ENCODE data around the gene C3. TPM values are rescaled to one million over a fixed set of nuclear protein-coding genes. Genes with fewer than 3 reads are reported as not detected.

C3 gene
- total RNA-seq, 1 experiment from 2014 or later, result 7.0 TPM

DNA sequence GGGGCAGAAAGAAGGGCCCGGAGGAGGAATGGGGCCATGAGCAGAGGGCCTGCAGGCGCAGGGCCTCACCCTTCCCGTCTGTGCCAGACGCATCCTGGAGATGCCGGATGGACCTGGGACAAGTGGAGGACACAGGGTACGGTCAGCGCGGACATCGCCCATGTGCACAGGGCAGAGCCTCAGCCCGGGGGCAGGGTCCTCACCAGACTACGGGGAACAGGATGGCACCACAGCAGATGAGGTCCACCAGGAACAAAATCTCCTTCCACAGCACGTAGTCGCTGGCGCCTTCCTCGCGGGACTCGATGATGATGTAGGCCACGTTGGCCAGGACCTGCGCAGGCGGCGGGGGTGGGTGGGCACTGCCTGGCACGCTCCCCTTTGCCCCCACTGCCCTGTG lies 11.4 kb upstream of the C3 start:
- H2AFZ ChIP-seq (ENCODE audit: low read depth, low read length, poor library complexity, severe bottlenecking), result no peak overlapping the region
- no peaks in the 10 kb centered on the region for H4K20me1 ChIP-seq (ENCODE audit: insufficient read depth)
- peaks cover 14% of the 10 kb centered on the region for H3K79me2 ChIP-seq (ENCODE audit: insufficient read depth, low read length)
- ChIA-PET POLR2A (no interaction called here), CTCF (no interaction called here), RAD21 (ENCODE audit: low non-redundant PET in 1 of 2, low total read pairs in 2 of 2, uncharacterized antibody in 2 of 2, unreplicated experiment in 2 of 2) (no interaction called here)
- no peaks in the 10 kb centered on the region; a peak in 2 of 4 replicates for H3K36me3 ChIP-seq (ENCODE audit: control insufficient read depth in 1 of 2, insufficient read depth in 2 of 2, low read length in 2 of 2)
- H3K27ac ChIP-seq (ENCODE audit: low read depth, low read length), result no peak overlapping the region; the same call in 1 of the 2 replicates
- H3K9ac ChIP-seq (ENCODE audit: low read length), result no peak overlapping the region
- no peak overlapping the region for H3K4me2 ChIP-seq (ENCODE audit: low read length)
- ATAC-seq, result no peak
- H3K4me3 ChIP-seq (replicated peaks in 1 of 2; ENCODE audit: low read depth in 1 of 2, low read length in 2 of 2), result no peak overlapping the region
- H3K9me2 ChIP-seq (ENCODE audit: insufficient read depth), result no peaks in the 10 kb centered on the region
- TF ChIP-seq JUND (IDR thresholded peaks at IDR 0.05), result no peak
- TF ChIP-seq YY1 (IDR thresholded peaks at IDR 0.05; ENCODE audit: extremely low read depth, insufficient replicate concordance, low read depth, low read length), result no peak
- TF ChIP-seq, protein P1, sequence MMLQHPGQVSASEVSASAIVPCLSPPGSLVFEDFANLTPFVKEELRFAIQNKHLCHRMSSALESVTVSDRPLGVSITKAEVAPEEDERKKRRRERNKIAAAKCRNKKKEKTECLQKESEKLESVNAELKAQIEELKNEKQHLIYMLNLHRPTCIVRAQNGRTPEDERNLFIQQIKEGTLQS (IDR thresholded peaks at IDR 0.05), result no peak
- no peak for TF ChIP-seq SIN3A (IDR thresholded peaks at IDR 0.05; ENCODE audit: low read depth)
- TF ChIP-seq, protein P2, sequence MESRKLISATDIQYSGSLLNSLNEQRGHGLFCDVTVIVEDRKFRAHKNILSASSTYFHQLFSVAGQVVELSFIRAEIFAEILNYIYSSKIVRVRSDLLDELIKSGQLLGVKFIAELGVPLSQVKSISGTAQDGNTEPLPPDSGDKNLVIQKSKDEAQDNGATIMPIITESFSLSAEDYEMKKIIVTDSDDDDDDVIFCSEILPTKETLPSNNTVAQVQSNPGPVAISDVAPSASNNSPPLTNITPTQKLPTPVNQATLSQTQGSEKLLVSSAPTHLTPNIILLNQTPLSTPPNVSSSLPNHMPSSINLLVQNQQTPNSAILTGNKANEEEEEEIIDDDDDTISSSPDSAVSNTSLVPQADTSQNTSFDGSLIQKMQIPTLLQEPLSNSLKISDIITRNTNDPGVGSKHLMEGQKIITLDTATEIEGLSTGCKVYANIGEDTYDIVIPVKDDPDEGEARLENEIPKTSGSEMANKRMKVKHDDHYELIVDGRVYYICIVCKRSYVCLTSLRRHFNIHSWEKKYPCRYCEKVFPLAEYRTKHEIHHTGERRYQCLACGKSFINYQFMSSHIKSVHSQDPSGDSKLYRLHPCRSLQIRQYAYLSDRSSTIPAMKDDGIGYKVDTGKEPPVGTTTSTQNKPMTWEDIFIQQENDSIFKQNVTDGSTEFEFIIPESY (IDR thresholded peaks at IDR 0.05; ENCODE audit: extremely low read depth, insufficient replicate concordance, low read length), result no peak
- TF ChIP-seq, protein P3, sequence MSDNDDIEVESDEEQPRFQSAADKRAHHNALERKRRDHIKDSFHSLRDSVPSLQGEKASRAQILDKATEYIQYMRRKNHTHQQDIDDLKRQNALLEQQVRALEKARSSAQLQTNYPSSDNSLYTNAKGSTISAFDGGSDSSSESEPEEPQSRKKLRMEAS (IDR thresholded peaks at IDR 0.05), result no peak
- TF ChIP-seq CBX3 (IDR thresholded peaks at IDR 0.05; ENCODE audit: low read depth), result no peak
- no peak for TF ChIP-seq EZH2phosphoT487 (IDR thresholded peaks at IDR 0.05; ENCODE audit: borderline replicate concordance)
- no peak for TF ChIP-seq FOSL1 (IDR thresholded peaks at IDR 0.05; ENCODE audit: low read depth)
- no peak for TF ChIP-seq ELF1 (IDR thresholded peaks at IDR 0.05; ENCODE audit: borderline replicate concordance, low read depth)
- no peak for TF ChIP-seq SP1 (IDR thresholded peaks at IDR 0.05; ENCODE audit: low read depth)
- no peak for TF ChIP-seq EGR1 (IDR thresholded peaks at IDR 0.05; ENCODE audit: low read depth)
- TF ChIP-seq ZNF274 (IDR thresholded peaks at IDR 0.05; ENCODE audit: low read depth, low read length), result no peak
- TF ChIP-seq TCF7L2 (IDR thresholded peaks at IDR 0.05; ENCODE audit: borderline replicate concordance, extremely low read depth, insufficient read depth, insufficient read length), result no peak
- TF ChIP-seq, protein P4, sequence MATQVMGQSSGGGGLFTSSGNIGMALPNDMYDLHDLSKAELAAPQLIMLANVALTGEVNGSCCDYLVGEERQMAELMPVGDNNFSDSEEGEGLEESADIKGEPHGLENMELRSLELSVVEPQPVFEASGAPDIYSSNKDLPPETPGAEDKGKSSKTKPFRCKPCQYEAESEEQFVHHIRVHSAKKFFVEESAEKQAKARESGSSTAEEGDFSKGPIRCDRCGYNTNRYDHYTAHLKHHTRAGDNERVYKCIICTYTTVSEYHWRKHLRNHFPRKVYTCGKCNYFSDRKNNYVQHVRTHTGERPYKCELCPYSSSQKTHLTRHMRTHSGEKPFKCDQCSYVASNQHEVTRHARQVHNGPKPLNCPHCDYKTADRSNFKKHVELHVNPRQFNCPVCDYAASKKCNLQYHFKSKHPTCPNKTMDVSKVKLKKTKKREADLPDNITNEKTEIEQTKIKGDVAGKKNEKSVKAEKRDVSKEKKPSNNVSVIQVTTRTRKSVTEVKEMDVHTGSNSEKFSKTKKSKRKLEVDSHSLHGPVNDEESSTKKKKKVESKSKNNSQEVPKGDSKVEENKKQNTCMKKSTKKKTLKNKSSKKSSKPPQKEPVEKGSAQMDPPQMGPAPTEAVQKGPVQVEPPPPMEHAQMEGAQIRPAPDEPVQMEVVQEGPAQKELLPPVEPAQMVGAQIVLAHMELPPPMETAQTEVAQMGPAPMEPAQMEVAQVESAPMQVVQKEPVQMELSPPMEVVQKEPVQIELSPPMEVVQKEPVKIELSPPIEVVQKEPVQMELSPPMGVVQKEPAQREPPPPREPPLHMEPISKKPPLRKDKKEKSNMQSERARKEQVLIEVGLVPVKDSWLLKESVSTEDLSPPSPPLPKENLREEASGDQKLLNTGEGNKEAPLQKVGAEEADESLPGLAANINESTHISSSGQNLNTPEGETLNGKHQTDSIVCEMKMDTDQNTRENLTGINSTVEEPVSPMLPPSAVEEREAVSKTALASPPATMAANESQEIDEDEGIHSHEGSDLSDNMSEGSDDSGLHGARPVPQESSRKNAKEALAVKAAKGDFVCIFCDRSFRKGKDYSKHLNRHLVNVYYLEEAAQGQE (IDR thresholded peaks at IDR 0.05; ENCODE audit: low read depth), result no peak
- TF ChIP-seq CEBPB (IDR thresholded peaks at IDR 0.05; ENCODE audit: low read depth), result no peak
- H3K4me1 ChIP-seq (ENCODE audit: control insufficient read depth in 1 of 2, insufficient read depth in 2 of 2, low read length in 2 of 2), result peaks cover 12 to 25% of the 10 kb centered on the region in 2 experiments
- no peak for DNase-seq (ENCODE audit: low read depth, low spot score)
- intact Hi-C loops (cut with micrococcal nuclease), result no loop called here
- no peaks in the 10 kb centered on the region for H3K27me3 ChIP-seq (ENCODE audit: insufficient read depth, low read length)
- H3K9me3 ChIP-seq (ENCODE audit: control insufficient read depth in 1 of 2, insufficient read depth in 1 of 2, low read depth in 1 of 2, low read length in 2 of 2), result no peaks in the 10 kb centered on the region
- BruUV-seq (replicated peaks), result no TSS peak
